ENCODE data around the gene OR10V1.

GRCh38 chr11:59678118-59678812, 35.4 kb downstream of the OR10V1 start:
- TF ChIP-seq CTCF (IDR thresholded peaks at IDR 0.05) (no peak), POLR2A (IDR thresholded peaks at IDR 0.05) (no peak), POLR2AphosphoS5 (IDR thresholded peaks at IDR 0.05) (no peak)

Data from gastroesophageal sphincter (tissue), 3 donors.